HepG2 (cell line): Measurements from ENCODE around the gene ANP32A. TPM values are rescaled to one million over a fixed set of nuclear protein-coding genes. Genes with fewer than 3 reads are reported as not detected.

Experiments
- ATAC-seq: fragments of 200-7000 bp; cut with Tn5 transposase; 3 replicates; pipeline ENCODE4 v1.9.1; 2020; ENCODE audit warnings: mild to moderate bottlenecking, moderate library complexity
- BruUV-seq: library from RNA; stranded (reverse); fragments of 400-500 nt; replicated peaks from 2 replicates; lab custom pipeline; 2021; lab: Mats Ljungman, UMichigan
- CTCF ChIA-PET: fragments of 300-600 bp; formaldehyde crosslinking; extraction: SDS; loops from one replicate; lab custom pipeline; 2021; ENCODE audit warnings: low total read pairs, inconsistent platforms, low intra/inter-chr PET ratio; lab: Yijun Ruan, JAX
- POLR2A ChIA-PET: fragments of 350-600 bp; sonication (Branson Sonifier 250); formaldehyde crosslinking; loops from one replicate; lab custom pipeline; 2020; ENCODE audit warnings: antibody characterized with exemption, inconsistent platforms; lab: Yijun Ruan, JAX
- DNase-seq: peaks from one replicate; pipeline ENCODE4 v3.0.0-alpha.2; 2015; ENCODE audit warnings: low spot score
- FAIRE-seq: peaks from 3 replicates; lab custom pipeline; 2011; peaks lifted over from hg19 to GRCh38; lab: Jason Lieb, UNC
- H2AFZ ChIP-seq: one replicate; pipeline ENCODE4 v1.6.1; 2011; ENCODE audit warnings: low read length, inconsistent platforms
- H3K27ac ChIP-seq: fragments of 300-600 bp; 3 replicates; pipeline ENCODE4 v1.8.0; 2011; ENCODE audit warnings: mixed run types, mild to moderate bottlenecking, mixed read lengths, low read length, inconsistent platforms; ENCODE audit not compliant: insufficient read depth; ENCODE audit errors: extremely low read length
- H3K27me3 ChIP-seq, 2 experiments: fragments of 200-600 bp in 1 of 2; 2 replicates in 1 of 2; 3 replicates in 1 of 2; pipeline versions ENCODE4 v1.6.0 to v1.8.0; 2011; ENCODE audit warnings: low read length in 2 of 2, mild to moderate bottlenecking in 2 of 2, moderate library complexity in 2 of 2, inconsistent platforms in 1 of 2; ENCODE audit not compliant: insufficient read depth in 2 of 2, control insufficient read depth in 1 of 2
- H3K36me3 ChIP-seq, 2 experiments: fragments of 200-600 bp in 1 of 2; replicated peaks in 1 of 2; 2 replicates in 1 of 2; 3 replicates in 1 of 2; pipeline versions ENCODE4 v1.5.1 to v1.8.0; 2011; ENCODE audit warnings: low read length in 2 of 2, inconsistent platforms in 1 of 2; ENCODE audit not compliant: insufficient read depth in 2 of 2, control insufficient read depth in 1 of 2
- H3K4me1 ChIP-seq: 2 replicates; pipeline ENCODE4 v1.5.1; 2012; ENCODE audit warnings: low read length, inconsistent platforms; ENCODE audit not compliant: insufficient read depth
- H3K4me2 ChIP-seq: 2 replicates; pipeline ENCODE4 v1.6.0; 2011; ENCODE audit warnings: low read depth, low read length, inconsistent platforms
- H3K4me3 ChIP-seq, 3 experiments: fragments of 200-600 bp in 1 of 3; sonication (generic), shearing (Covaris generic) in 1 of 3; replicated peaks in 1 of 3; 2 replicates each; pipeline ENCODE4 v1.5.1; 2011 to 2016; ENCODE audit warnings: low read length in 3 of 3, inconsistent platforms in 2 of 3, low read depth in 2 of 3, mild to moderate bottlenecking in 2 of 3, control low read depth in 1 of 3, mixed read lengths in 1 of 3; ENCODE audit not compliant: insufficient read depth in 1 of 3
- H3K79me2 ChIP-seq: one replicate; pipeline ENCODE4 v1.6.1; 2011; ENCODE audit warnings: low read length, inconsistent platforms; ENCODE audit not compliant: insufficient read depth
- H3K9ac ChIP-seq: 2 replicates; pipeline ENCODE4 v1.6.0; 2011; ENCODE audit warnings: mild to moderate bottlenecking, low read depth, low read length, inconsistent platforms; ENCODE audit not compliant: insufficient read depth
- H3K9me3 ChIP-seq: 2 replicates; pipeline ENCODE4 v1.5.1; 2012; ENCODE audit warnings: mild to moderate bottlenecking, low read length
- H4K20me1 ChIP-seq: 2 replicates; pipeline ENCODE4 v1.6.0; 2011; ENCODE audit warnings: inconsistent platforms, mild to moderate bottlenecking, low read length, moderate library complexity; ENCODE audit not compliant: insufficient read depth
- CHD4 ChIP-seq: fragments of 200-600 bp; sonication (generic); IDR thresholded peaks from 2 replicates; pipeline ENCODE4 v1.7.0; 2017; ENCODE audit warnings: mild to moderate bottlenecking, low read length, borderline replicate concordance
- KAT7 ChIP-seq: IDR thresholded peaks from 2 replicates; pipeline ENCODE4 v1.6.1; 2018; ENCODE audit warnings: borderline replicate concordance, missing compliant biosample characterization
- PBX2 ChIP-seq: IDR thresholded peaks from 2 replicates; pipeline ENCODE4 v1.6.1; 2016; ENCODE audit warnings: control low read depth
- PCBP2 ChIP-seq: fragments of 200-400 bp; formaldehyde crosslinking; optimal IDR thresholded peaks from 2 replicates; pipeline ENCODE3; 2018; ENCODE audit warnings: low read length, low read depth; ENCODE audit not compliant: poor library complexity, severe bottlenecking
- TBP ChIP-seq: sonication (generic); formaldehyde crosslinking; IDR thresholded peaks from 2 replicates; pipeline ENCODE4 v1.5.0; 2020; ENCODE audit warnings: missing genetic modification reagents
- TSC22D2 ChIP-seq: sonication (generic); formaldehyde crosslinking; IDR thresholded peaks from 2 replicates; pipeline ENCODE4 v1.5.1; 2020; ENCODE audit warnings: missing genetic modification reagents, mild to moderate bottlenecking, borderline replicate concordance
- UBTF ChIP-seq: sonication (generic); formaldehyde crosslinking; IDR thresholded peaks from 2 replicates; pipeline ENCODE4 v1.4.0; 2020; ENCODE audit warnings: mild to moderate bottlenecking, missing genetic modification reagents
- ZNF12 ChIP-seq: sonication (generic); formaldehyde crosslinking; IDR thresholded peaks from 2 replicates; pipeline ENCODE4 v1.5.0; 2020; ENCODE audit warnings: missing genetic modification reagents
- ZNF333 ChIP-seq: sonication (generic); formaldehyde crosslinking; IDR thresholded peaks from 2 replicates; pipeline ENCODE4 v1.4.0; 2020; ENCODE audit warnings: mild to moderate bottlenecking, missing genetic modification reagents, borderline replicate concordance
- ZNF550 ChIP-seq: sonication (generic); formaldehyde crosslinking; IDR thresholded peaks from 2 replicates; pipeline ENCODE4 v1.4.0; 2020; ENCODE audit warnings: mild to moderate bottlenecking, missing genetic modification reagents, borderline replicate concordance
- ZNF670 ChIP-seq: sonication (generic); formaldehyde crosslinking; IDR thresholded peaks from 2 replicates; pipeline ENCODE4 v1.8.0; 2022; ENCODE audit warnings: mild to moderate bottlenecking, missing genetic modification reagents, borderline replicate concordance
- WGBS: methylation state at CpG from one replicate; pipeline ENCODE4 v1.1.6; 2017; ENCODE audit warnings: low lambda C conversion rate; 5-methylcytosine and 5-hydroxymethylcytosine counted together
- in situ Hi-C: cut with HindIII; loops from 2 replicates; pipeline ENCODE4 v1.10.0; 2017; ENCODE audit warnings: low pct_unique_long_range_greater_than_20kb; ENCODE audit not compliant: extremely low pct_ligation_motif_present
- intact Hi-C: fragments of 100-400 bp; cut with micrococcal nuclease; formaldehyde crosslinking; loops from one replicate; pipeline ENCODE4 v1.10.0; 2022; ENCODE audit not compliant: unreplicated experiment
- polyA plus RNA-seq, 8 experiments: library from polyadenylated mRNA; depleted of rRNA in 3 of 8; stranded (reverse) in 7 of 8; unstranded in 1 of 8; fragments of >200 nt; fragmentation: Illumina TruSeq in 4 of 8; extraction: Trizol in 4 of 8; gene quantifications; 2 replicates each; pipeline versions ENCODE4 v1.2.1 to v1.2.3, GENCODE V29; 2011 to 2016; ENCODE audit warnings: low read depth in 4 of 8, missing spikeins in 1 of 8, mixed read lengths in 1 of 8; ENCODE audit not compliant: insufficient read depth in 1 of 8
- total RNA-seq, 5 experiments: library from RNA; depleted of rRNA; stranded (reverse); fragments of >200 nt; fragmentation: Illumina TruSeq; extraction: Trizol; gene quantifications; 2 replicates each; pipeline ENCODE4 v1.2.3, GENCODE V29; 2016; ENCODE audit warnings: low read depth in 1 of 5

The ANP32A gene
- total and polyA plus RNA-seq, 2 of the 13 experiments (the other 11 are each of a cell fraction or from before 2014, with no cell fraction given) = 60.6 to 206 TPM

GRCh38 chr15:68822818-68823217, 2.1 kb upstream of the ANP32A start:
- BruUV-seq = no TSS peak
- Histone ChIP-seq H3K9ac (no peak overlapping the region), H3K27me3 (no peaks in the 10 kb centered on the region; a peak in 1 of 5 replicates), H4K20me1 (peaks cover 11% of the 10 kb centered on the region), H3K4me2 (peak overlapping the region; percentile 90; the same call in 1 of the 2 replicates), H3K4me3 (no peak overlapping the region), H3K9me3 (no peaks in the 10 kb centered on the region), H3K36me3 (no peaks in the 10 kb centered on the region), H3K4me1 (peaks cover 12% of the 10 kb centered on the region), H2AFZ (no peak overlapping the region), H3K79me2 (peaks cover 42% of the 10 kb centered on the region), H3K27ac (no peak overlapping the region)
- TF ChIP-seq ZNF670 (CRISPR knock-in tag) (no peak), UBTF (CRISPR knock-in tag) (no peak), ZNF333 (no peak), KAT7 (CRISPR knock-in tag) (no peak), PCBP2 (no peak), ZNF12 (no peak), TSC22D2 (CRISPR knock-in tag) (no peak), TBP (no peak), ZNF550 (CRISPR knock-in tag) (no peak), CHD4 (no peak), PBX2 (CRISPR knock-in tag) (no peak)
- in situ Hi-C loops (loop anchor here (25.0 kb wide), 1 partner anchor 639 kb away; the partner anchor contains the start of gene RPLP1), intact Hi-C loops (loop anchor here (5.0 kb wide), 1 partner anchor 54 kb away; no protein-coding TSS in a partner anchor)
- no peak for DNase-seq
- CTCF ChIA-PET = no interaction called here
- WGBS = 66% methylated on average over 3 of the region's 3 CpGs
- no peak for FAIRE-seq
- POLR2A ChIA-PET = interaction anchor here (1.3 kb wide), 1 partner anchor 10 kb away, joined by 3 read pairs; no protein-coding TSS in a partner anchor
- no peak for ATAC-seq
